ENCODE measurements around the gene RERE.

The RERE gene

DNA sequence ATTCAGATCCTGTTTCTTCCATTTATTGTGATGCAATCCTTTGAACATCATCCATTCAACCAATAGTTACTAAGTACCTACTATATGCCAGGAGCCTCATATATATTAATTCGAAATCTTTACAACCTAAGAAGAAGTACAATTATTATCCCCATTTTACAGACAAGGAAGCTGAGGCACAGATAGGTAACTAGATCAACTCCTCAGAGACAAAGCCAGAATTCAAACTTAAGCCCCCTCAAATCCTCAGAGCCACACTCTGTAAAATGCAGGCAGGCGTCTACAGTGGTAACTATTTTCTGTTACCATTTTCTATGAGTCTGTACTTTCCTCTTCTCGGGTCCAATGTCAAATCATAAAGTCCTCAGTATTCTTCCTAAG, 391.7 kb downstream of the RERE start:
- no peak overlapping the region for H3K9ac ChIP-seq (ENCODE audit: low read length)
- no peak overlapping the region for H3K27ac ChIP-seq (ENCODE audit: low read depth, low read length)
- no peaks in the 10 kb centered on the region for H3K36me3 ChIP-seq (ENCODE audit: control insufficient read depth, insufficient read depth, low read length)
- H3K4me3 ChIP-seq (ENCODE audit: low read length): no peak overlapping the region
- H3K4me1 ChIP-seq (ENCODE audit: control insufficient read depth, insufficient read depth, low read length): peaks cover 12% of the 10 kb centered on the region
- no peaks in the 10 kb centered on the region for H3K27me3 ChIP-seq (ENCODE audit: control insufficient read depth, insufficient read depth, low read length)

DNA sequence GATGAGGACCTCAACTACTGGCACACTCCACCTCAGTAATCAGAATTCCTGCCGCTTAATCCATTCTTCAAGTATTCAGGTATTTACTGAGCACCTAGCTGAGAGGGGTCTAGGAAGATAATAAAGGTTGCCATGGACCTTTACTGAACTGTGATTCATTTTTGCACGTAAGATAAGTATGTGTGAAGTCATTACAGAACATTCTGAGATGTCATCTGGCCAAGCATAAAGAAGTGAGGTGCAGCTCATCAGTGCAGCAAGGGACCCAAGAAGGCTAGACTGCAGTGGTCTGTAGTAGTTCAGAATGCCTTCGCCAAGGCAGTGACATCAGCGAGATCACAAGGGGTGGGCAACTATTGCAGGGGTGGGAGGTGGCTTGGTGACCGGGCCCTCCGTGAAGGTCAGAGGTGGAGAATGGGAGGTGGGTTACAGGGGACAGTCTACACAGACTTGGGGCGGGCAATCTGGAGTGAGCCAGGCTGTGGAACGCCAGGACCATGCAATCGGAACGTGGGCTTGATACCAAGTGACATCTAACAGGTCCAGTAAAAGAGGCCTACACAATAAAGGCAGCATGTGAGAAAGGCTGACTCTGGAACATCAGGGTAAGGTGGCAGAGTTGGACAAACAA, 392.2 kb downstream of the RERE start:
- no peaks in the 10 kb centered on the region for H3K27me3 ChIP-seq (ENCODE audit: control insufficient read depth, insufficient read depth, low read length)
- peaks cover 17% of the 10 kb centered on the region for H3K4me1 ChIP-seq (ENCODE audit: control insufficient read depth, insufficient read depth, low read length)
- no peak overlapping the region for H3K9ac ChIP-seq (ENCODE audit: low read length)
- peak overlapping the region; percentile 89 for H3K27ac ChIP-seq (ENCODE audit: low read depth, low read length)
- H3K4me3 ChIP-seq (ENCODE audit: low read length): no peak overlapping the region
- H3K36me3 ChIP-seq (ENCODE audit: control insufficient read depth, insufficient read depth, low read length): no peaks in the 10 kb centered on the region

DNA sequence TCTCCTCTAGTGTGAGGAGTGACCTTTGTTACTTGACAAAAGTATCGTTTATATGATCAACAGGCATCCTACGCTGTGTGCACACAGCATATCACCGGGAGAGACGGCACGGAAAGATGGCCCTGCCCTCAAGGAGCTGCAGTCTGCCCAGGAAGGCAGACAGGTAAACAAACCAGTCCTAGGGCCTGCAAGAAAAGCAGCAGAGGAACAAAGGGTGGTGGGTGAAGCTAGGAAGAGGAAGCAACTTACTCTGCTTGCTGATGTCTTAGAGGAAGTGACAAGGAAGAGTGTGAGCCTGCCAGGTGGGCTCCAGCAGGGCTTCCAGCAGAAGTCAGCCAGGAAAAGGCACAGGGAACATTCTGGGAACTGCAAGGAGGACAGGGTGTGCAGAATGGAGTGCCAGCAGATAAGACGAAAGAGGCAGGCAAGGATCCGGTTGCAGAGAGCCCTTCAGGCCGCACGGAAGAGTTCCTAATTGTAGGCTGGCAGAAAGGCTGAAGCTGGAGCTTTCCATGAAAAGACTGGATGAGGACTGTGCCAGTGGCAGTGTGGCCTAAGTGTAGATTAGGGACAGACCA, 392.8 kb downstream of the RERE start:
- Histone ChIP-seq H3K9ac (ENCODE audit: low read length) (no peak overlapping the region), H3K36me3 (ENCODE audit: control insufficient read depth, insufficient read depth, low read length) (no peaks in the 10 kb centered on the region), H3K27me3 (ENCODE audit: control insufficient read depth, insufficient read depth, low read length) (no peaks in the 10 kb centered on the region), H3K4me3 (ENCODE audit: low read length) (peak overlapping the region; percentile 64), H3K4me1 (ENCODE audit: control insufficient read depth, insufficient read depth, low read length) (peaks cover 19% of the 10 kb centered on the region), H3K27ac (ENCODE audit: low read depth, low read length) (peak overlapping the region; percentile 89)

GRCh38 chr1:8423692-8424538, 393.5 kb downstream of the RERE start:
- Histone ChIP-seq H3K27me3 (ENCODE audit: control insufficient read depth, insufficient read depth, low read length) (no peaks in the 10 kb centered on the region), H3K4me3 (ENCODE audit: low read length) (peak overlapping the region; percentile 94), H3K36me3 (ENCODE audit: control insufficient read depth, insufficient read depth, low read length) (no peaks in the 10 kb centered on the region), H3K4me1 (ENCODE audit: control insufficient read depth, insufficient read depth, low read length) (peaks cover 23% of the 10 kb centered on the region), H3K9ac (ENCODE audit: low read length) (no peak overlapping the region), H3K27ac (ENCODE audit: low read depth, low read length) (peak overlapping the region; percentile 98)

- Histone ChIP-seq H3K27me3 (ENCODE audit: control insufficient read depth, insufficient read depth, low read length) (no peaks in the 10 kb centered on the region), H3K27ac (ENCODE audit: low read depth, low read length) (peak overlapping the region; percentile 98), H3K9ac (ENCODE audit: low read length) (peak overlapping the region; percentile 96), H3K4me1 (ENCODE audit: control insufficient read depth, insufficient read depth, low read length) (peaks cover 24% of the 10 kb centered on the region), H3K4me3 (ENCODE audit: low read length) (peak overlapping the region; percentile 94), H3K36me3 (ENCODE audit: control insufficient read depth, insufficient read depth, low read length) (no peaks in the 10 kb centered on the region)
These were observed 394.2 kb downstream of the RERE start for GRCh38 chr1:8423269-8423691.

- peak overlapping the region; percentile 94 for H3K4me3 ChIP-seq (ENCODE audit: low read length)
- H3K27ac ChIP-seq (ENCODE audit: low read depth, low read length): peak overlapping the region; percentile 98
- peak overlapping the region; percentile 96 for H3K9ac ChIP-seq (ENCODE audit: low read length)
- H3K4me1 ChIP-seq (ENCODE audit: control insufficient read depth, insufficient read depth, low read length): peaks cover 26% of the 10 kb centered on the region
- H3K36me3 ChIP-seq (ENCODE audit: control insufficient read depth, insufficient read depth, low read length): no peaks in the 10 kb centered on the region
- no peaks in the 10 kb centered on the region for H3K27me3 ChIP-seq (ENCODE audit: control insufficient read depth, insufficient read depth, low read length)
These were observed 394.8 kb downstream of the RERE start for GRCh38 chr1:8422510-8423268.

DNA sequence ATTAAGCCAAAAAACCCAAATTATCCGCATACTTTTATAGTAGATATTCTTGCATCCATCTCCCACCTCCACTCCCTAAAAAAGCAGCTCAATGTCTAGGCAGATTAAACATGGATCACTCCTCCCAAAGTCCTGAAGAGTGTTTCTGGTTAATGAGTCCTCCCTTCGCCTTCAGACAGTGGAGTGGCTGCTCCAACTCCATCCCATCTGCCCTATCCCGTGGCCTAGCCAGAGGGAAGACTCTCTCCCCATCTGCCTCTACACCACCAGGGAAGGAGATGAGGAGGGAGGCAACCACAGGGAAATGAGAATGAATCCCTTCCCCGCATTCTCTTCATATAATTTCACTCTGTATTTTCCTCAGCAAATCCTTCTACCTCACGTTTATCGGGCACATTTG, 395.7 kb downstream of the RERE start:
- Histone ChIP-seq H3K27ac (ENCODE audit: low read depth, low read length) (peak overlapping the region; percentile 98), H3K4me1 (ENCODE audit: control insufficient read depth, insufficient read depth, low read length) (peaks cover 27% of the 10 kb centered on the region), H3K4me3 (ENCODE audit: low read length) (peak overlapping the region; percentile 94), H3K9ac (ENCODE audit: low read length) (no peak overlapping the region), H3K36me3 (ENCODE audit: control insufficient read depth, insufficient read depth, low read length) (no peaks in the 10 kb centered on the region), H3K27me3 (ENCODE audit: control insufficient read depth, insufficient read depth, low read length) (no peaks in the 10 kb centered on the region)

DNA sequence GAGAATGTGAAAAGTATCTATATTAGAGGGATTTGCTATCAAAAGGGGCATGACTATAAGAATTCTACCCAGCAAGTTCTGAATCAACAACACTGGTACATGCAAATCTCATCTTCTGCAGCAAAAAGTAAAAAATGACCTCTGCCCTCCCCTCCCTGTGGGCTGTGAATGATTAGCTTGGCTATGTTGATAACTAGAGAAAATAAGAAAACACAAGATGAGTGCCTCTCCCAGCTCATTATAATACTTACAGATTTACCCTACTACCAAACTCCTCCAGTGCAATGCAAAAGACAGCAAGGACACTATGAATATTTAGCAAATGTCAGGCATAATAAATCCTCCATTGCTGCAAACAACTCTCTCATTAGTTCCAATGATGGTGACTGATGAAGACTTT, 397.1 kb downstream of the RERE start:
- H3K27me3 ChIP-seq (ENCODE audit: control insufficient read depth, insufficient read depth, low read length): no peaks in the 10 kb centered on the region
- H3K4me1 ChIP-seq (ENCODE audit: control insufficient read depth, insufficient read depth, low read length): peaks cover 37% of the 10 kb centered on the region
- H3K36me3 ChIP-seq (ENCODE audit: control insufficient read depth, insufficient read depth, low read length): no peaks in the 10 kb centered on the region
- peak overlapping the region; percentile 94 for H3K4me3 ChIP-seq (ENCODE audit: low read length)
- H3K27ac ChIP-seq (ENCODE audit: low read depth, low read length): peak overlapping the region; percentile 98
- H3K9ac ChIP-seq (ENCODE audit: low read length): no peak overlapping the region

DNA sequence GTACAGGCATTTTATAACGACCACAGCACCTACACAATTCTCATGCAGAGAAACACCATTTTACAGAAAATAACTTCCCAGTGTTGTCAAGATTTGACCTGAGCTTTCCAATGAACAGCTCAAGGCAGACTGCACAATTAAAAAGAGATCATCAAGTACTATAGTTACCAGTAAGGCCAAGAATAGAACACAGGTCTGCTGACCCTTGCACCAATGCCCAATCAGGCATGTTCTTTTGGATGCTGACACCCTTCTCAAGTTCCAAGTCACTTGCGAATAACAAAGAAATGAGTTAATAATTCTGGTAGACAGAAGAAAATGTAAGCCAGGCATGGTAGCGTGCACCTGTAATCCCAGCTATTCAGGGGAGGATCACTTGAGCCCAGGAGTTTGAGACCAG, 397.6 kb downstream of the RERE start:
- Histone ChIP-seq H3K4me3 (ENCODE audit: low read length) (peak overlapping the region; percentile 94), H3K27me3 (ENCODE audit: control insufficient read depth, insufficient read depth, low read length) (no peaks in the 10 kb centered on the region), H3K9ac (ENCODE audit: low read length) (no peak overlapping the region), H3K36me3 (ENCODE audit: control insufficient read depth, insufficient read depth, low read length) (no peaks in the 10 kb centered on the region), H3K4me1 (ENCODE audit: control insufficient read depth, insufficient read depth, low read length) (peaks cover 40% of the 10 kb centered on the region), H3K27ac (ENCODE audit: low read depth, low read length) (peak overlapping the region; percentile 98)

DNA sequence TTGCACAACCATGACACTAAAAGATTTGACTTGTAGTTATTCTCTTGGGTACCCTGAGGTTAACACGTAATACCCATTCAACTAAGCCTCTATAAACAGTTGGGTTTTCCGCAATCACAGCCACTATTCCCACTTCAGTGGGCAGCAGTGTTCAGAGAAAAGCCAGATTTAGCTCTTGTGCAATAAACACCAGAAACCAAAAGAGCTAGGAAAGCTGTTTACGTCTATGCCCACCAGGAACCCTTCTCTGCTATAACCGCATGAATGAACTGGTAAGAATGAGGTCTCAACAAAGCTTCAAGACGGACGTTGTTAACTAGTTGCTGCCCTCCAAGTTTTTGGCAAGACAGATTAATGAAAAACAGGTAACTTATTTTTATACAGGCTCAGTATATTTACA, 398.3 kb downstream of the RERE start:
- Histone ChIP-seq H3K27ac (ENCODE audit: low read depth, low read length) (peak overlapping the region; percentile 11), H3K4me3 (ENCODE audit: low read length) (peak overlapping the region; percentile 94), H3K36me3 (ENCODE audit: control insufficient read depth, insufficient read depth, low read length) (no peaks in the 10 kb centered on the region), H3K4me1 (ENCODE audit: control insufficient read depth, insufficient read depth, low read length) (peaks cover 38% of the 10 kb centered on the region), H3K9ac (ENCODE audit: low read length) (no peak overlapping the region), H3K27me3 (ENCODE audit: control insufficient read depth, insufficient read depth, low read length) (no peaks in the 10 kb centered on the region)

- H3K4me1 ChIP-seq (ENCODE audit: control insufficient read depth, insufficient read depth, low read length): peaks cover 40% of the 10 kb centered on the region
- no peak overlapping the region for H3K9ac ChIP-seq (ENCODE audit: low read length)
- no peak overlapping the region for H3K27ac ChIP-seq (ENCODE audit: low read depth, low read length)
- no peaks in the 10 kb centered on the region for H3K27me3 ChIP-seq (ENCODE audit: control insufficient read depth, insufficient read depth, low read length)
- H3K4me3 ChIP-seq (ENCODE audit: low read length): no peak overlapping the region
- H3K36me3 ChIP-seq (ENCODE audit: control insufficient read depth, insufficient read depth, low read length): no peaks in the 10 kb centered on the region
These were observed 399.1 kb downstream of the RERE start for GRCh38 chr1:8418301-8418700.

GRCh38 chr1:8417625-8418024, 399.8 kb downstream of the RERE start:
- Histone ChIP-seq H3K27me3 (ENCODE audit: control insufficient read depth, insufficient read depth, low read length) (no peaks in the 10 kb centered on the region), H3K9ac (ENCODE audit: low read length) (no peak overlapping the region), H3K4me1 (ENCODE audit: control insufficient read depth, insufficient read depth, low read length) (peaks cover 45% of the 10 kb centered on the region), H3K36me3 (ENCODE audit: control insufficient read depth, insufficient read depth, low read length) (no peaks in the 10 kb centered on the region), H3K27ac (ENCODE audit: low read depth, low read length) (no peak overlapping the region), H3K4me3 (ENCODE audit: low read length) (no peak overlapping the region)

All from rectal smooth muscle tissue (tissue), 1 donor.